ENCODE results near the gene LRRC8C.
"Not testable (repeated sequence)": the region's sequence is repeated elsewhere in the genome, so short reads cannot be mapped to it uniquely, and the experiment has no call there.

Gene LRRC8C

DNA sequence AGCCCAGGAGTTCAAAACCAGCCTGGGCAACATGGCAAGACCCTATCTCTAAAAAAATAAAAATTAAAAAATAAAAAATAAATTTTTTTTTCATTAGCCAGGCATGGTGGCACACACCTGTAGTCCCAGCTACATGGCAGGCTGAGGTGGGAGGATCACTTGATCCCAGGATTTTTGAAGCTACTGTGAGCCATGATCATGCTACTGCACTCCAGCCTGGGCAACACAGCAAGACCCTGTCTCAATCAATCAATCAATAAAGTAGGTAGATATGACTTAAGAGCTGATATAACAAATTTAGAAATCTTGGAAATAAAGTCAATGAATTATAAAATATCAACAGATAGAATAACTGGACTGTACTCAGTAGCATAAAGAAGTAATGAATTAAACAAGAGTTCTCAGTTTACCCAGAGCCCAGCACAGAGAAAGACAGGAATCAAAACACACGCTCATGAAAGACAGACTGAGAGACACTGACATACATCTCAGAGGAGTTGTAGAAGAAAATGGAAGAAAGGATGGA, 69.7 kb downstream of the LRRC8C start:
- Mint-ChIP-seq H3K27ac (peak overlapping the region; percentile 37), H3K4me3 (no peak overlapping the region), H3K9me3 (peaks cover 6% of the 10 kb centered on the region), H3K27me3 (ENCODE audit: low read depth) (no peaks in the 10 kb centered on the region), H3K4me1 (ENCODE audit: low read depth) (peaks cover 60% of the 10 kb centered on the region), H3K36me3 (ENCODE audit: low read depth) (peaks cover 59% of the 10 kb centered on the region)
- DNase-seq (ENCODE audit: low spot score), result no peak

DNA sequence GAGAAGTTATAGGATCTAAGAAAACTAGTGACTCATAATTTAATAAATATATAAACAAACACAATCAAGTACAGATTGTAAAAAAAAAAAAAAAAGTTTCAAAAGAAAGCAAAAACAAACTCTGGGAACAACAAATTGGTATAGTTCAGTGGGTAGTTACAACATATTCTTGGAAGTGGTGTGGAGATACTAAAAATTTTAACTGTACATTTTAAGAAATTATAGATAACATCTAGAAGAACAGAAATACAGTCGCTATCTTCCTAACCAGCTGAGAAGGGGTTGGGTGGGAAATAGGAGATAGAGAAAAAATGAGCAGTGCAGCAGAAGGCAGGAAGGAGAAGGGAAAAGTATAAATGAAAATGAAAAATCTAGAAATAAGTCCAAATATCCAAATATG, 70.5 kb downstream of the LRRC8C start:
- peaks cover 58% of the 10 kb centered on the region for H3K4me1 Mint-ChIP-seq (ENCODE audit: low read depth)
- no peak overlapping the region for H3K4me3 Mint-ChIP-seq
- no peaks in the 10 kb centered on the region for H3K27me3 Mint-ChIP-seq (ENCODE audit: low read depth)
- peak overlapping the region; percentile 24 for H3K27ac Mint-ChIP-seq
- DNase-seq (ENCODE audit: low spot score), result no peak
- peaks cover 63% of the 10 kb centered on the region for H3K36me3 Mint-ChIP-seq (ENCODE audit: low read depth)
- H3K9me3 Mint-ChIP-seq, result peaks cover 6% of the 10 kb centered on the region

DNA sequence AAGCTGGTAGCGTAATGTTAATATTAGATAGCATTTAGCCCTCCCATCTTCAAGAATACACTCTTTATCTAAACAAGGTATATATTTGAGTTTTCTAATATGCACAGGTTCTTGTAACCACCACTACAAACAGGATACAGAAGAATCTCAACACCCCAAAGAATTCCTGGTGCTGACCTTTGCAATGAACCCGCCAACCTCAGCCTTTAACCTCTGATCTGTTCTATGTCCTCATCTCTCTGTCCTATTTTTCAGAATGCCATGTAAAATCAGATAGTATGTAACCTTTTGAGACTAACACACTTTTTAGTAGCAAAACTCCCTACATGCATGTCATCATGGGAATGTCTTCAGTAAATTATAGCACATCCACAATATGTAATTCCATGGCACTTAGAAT, 71.1 kb downstream of the LRRC8C start:
- Mint-ChIP-seq H3K4me3 (no peak overlapping the region), H3K9me3 (peaks cover 6% of the 10 kb centered on the region), H3K36me3 (ENCODE audit: low read depth) (peaks cover 64% of the 10 kb centered on the region), H3K27me3 (ENCODE audit: low read depth) (no peaks in the 10 kb centered on the region), H3K27ac (no peak overlapping the region), H3K4me1 (ENCODE audit: low read depth) (peaks cover 57% of the 10 kb centered on the region)
- DNase-seq (ENCODE audit: low spot score), result no peak

DNA sequence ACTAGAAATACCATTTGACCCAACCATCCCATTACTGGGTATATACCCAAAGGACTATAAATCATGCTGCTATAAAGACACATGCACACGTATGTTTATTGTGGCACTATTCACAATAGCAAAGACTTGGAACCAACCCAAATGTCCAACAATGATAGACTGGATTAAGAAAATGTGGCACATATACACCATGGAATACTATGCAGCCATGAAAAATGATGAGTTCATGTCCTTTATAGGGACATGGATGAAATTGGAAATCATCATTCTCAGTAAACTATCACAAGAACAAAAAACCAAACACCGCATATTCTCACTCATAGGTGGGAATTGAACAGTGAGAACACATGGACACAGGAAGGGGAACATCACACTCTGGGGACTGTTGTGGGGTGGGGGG, 72.0 kb downstream of the LRRC8C start:
- not testable (repeated sequence) for H3K27me3 Mint-ChIP-seq (ENCODE audit: low read depth); H3K9me3 Mint-ChIP-seq; DNase-seq (ENCODE audit: low spot score); H3K4me3 Mint-ChIP-seq; H3K27ac Mint-ChIP-seq
- peaks cover 64% of the 10 kb centered on the region for H3K36me3 Mint-ChIP-seq (ENCODE audit: low read depth)
- peaks cover 48% of the 10 kb centered on the region for H3K4me1 Mint-ChIP-seq (ENCODE audit: low read depth)

DNA sequence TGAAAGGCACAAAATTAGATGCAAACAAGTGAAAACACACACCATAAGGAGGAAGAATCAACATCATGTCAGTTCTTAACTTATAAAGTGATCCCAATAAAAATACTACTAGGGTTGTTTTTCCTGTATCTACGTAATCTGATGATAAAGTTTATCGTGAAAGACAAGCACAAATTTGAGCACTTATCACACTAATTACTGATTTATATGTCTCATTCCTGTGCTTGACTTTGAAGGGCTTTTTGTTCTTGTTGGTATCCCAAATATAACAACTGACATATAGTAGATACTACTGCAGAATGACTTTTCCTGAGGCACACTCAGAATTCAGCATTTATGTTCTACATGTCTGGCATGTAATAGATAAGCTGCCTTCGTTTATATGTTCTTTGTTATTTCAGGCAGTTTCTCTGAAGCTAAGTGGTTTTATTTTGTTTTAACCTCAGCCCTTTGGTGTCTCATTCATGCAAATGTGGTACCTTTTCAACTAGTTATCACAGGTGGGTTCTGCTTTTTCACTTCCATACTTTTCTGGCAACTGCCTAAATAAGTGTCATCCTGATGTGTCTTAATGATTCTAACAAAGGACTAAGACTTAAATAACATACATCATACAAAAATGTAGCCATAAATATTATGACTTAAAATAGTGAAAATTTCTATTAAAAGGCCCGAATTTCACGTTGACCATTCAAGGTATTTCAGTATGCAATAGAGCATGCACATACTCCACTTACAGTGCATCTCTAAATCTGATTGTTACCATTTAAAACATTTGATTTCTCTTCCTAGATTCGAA, 73.2 kb downstream of the LRRC8C start:
- H3K36me3 Mint-ChIP-seq (ENCODE audit: low read depth), result peaks cover 63% of the 10 kb centered on the region
- DNase-seq (ENCODE audit: low spot score), result no peak
- no peaks in the 10 kb centered on the region for H3K27me3 Mint-ChIP-seq (ENCODE audit: low read depth)
- no peak overlapping the region for H3K4me3 Mint-ChIP-seq
- H3K4me1 Mint-ChIP-seq (ENCODE audit: low read depth), result peaks cover 47% of the 10 kb centered on the region
- peaks cover 6% of the 10 kb centered on the region for H3K9me3 Mint-ChIP-seq
- no peak overlapping the region for H3K27ac Mint-ChIP-seq

DNA sequence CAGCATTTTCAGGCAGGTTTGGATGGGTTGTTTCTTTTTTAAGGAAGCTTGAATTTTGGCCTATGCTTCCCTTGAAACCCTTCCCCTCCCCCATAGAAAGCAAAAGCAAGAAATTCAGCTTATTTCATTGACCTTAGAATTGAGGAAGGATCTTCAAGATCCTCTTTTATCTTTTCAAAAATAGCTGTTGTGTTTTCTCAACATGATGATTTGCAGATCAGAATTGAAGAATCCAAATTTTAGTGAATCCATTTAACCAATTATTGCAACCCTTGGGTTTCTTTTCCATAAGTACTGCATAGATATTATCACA, 73.7 kb downstream of the LRRC8C start:
- no peak overlapping the region for H3K27ac Mint-ChIP-seq
- peaks cover 61% of the 10 kb centered on the region for H3K36me3 Mint-ChIP-seq (ENCODE audit: low read depth)
- no peak overlapping the region for H3K4me3 Mint-ChIP-seq
- H3K9me3 Mint-ChIP-seq, result peaks cover 6% of the 10 kb centered on the region
- no peaks in the 10 kb centered on the region for H3K27me3 Mint-ChIP-seq (ENCODE audit: low read depth)
- no peak for DNase-seq (ENCODE audit: low spot score)
- peaks cover 47% of the 10 kb centered on the region for H3K4me1 Mint-ChIP-seq (ENCODE audit: low read depth)

DNA sequence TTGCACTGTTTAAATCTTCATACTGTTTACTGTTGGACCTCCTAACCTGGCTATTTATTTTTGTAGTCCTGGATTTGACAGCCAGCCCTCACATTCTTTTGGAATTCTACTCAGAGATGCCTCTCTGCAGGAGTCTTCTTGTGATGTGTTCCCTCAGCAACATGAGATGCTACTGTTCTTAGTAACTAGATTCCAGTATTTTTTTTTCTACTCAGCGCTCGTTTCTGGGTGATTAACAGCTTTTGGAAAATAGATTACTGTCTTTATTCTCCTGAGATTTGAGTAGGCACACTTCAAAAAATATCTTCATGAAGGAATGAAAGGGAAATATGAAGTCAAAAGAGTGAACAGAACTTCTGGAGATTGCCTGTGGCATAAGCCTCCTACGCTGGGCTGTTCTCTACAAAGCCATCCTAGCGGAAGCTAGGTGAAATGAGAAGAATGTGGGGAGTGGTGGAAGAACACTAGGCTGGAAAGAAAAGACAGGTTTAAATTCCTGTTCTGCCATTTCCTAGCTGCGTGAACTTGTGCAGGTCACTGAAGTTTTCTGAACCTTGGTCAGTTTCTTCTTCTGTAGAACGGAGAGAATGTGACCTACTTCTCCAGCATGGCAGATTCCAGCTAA, 75.9 kb downstream of the LRRC8C start:
- Mint-ChIP-seq H3K4me1 (ENCODE audit: low read depth) (peaks cover 34% of the 10 kb centered on the region), H3K4me3 (no peak overlapping the region), H3K36me3 (ENCODE audit: low read depth) (peaks cover 58% of the 10 kb centered on the region), H3K27me3 (ENCODE audit: low read depth) (no peaks in the 10 kb centered on the region), H3K27ac (peak overlapping the region; percentile 50), H3K9me3 (peaks cover 6% of the 10 kb centered on the region)
- DNase-seq (ENCODE audit: low spot score), result no peak

DNA sequence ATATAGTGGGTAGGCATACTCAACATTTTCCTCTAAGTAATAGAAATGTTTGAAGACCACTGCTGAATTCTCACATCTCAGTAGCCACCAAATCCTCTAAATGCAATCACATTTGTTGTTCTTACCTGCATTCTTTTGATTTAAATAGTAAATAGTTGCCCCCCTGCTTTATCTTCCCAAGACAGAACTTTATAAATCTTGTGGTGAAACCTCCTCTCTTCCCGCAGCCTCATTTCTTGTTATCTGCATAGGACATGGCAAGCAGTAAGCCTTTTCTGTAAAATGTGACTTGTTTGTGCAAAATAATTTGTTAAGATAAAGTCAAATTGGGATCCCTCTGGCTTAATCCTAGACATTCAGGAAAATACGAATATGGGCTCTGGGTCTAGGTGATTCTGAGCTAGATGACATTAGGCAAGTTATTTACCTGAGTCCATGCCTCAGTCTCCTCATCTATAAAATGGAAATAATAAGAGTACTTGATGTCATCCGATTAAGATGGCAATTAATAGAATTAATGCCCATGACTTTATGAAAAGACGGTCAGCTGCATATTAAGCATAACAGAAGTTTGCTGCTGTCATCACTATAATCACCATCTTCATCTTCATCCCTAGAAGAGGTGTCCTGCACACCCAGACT, 77.7 kb downstream of the LRRC8C start:
- Mint-ChIP-seq H3K27me3 (ENCODE audit: low read depth) (no peaks in the 10 kb centered on the region), H3K4me1 (ENCODE audit: low read depth) (peaks cover 41% of the 10 kb centered on the region), H3K27ac (no peak overlapping the region)

DNA sequence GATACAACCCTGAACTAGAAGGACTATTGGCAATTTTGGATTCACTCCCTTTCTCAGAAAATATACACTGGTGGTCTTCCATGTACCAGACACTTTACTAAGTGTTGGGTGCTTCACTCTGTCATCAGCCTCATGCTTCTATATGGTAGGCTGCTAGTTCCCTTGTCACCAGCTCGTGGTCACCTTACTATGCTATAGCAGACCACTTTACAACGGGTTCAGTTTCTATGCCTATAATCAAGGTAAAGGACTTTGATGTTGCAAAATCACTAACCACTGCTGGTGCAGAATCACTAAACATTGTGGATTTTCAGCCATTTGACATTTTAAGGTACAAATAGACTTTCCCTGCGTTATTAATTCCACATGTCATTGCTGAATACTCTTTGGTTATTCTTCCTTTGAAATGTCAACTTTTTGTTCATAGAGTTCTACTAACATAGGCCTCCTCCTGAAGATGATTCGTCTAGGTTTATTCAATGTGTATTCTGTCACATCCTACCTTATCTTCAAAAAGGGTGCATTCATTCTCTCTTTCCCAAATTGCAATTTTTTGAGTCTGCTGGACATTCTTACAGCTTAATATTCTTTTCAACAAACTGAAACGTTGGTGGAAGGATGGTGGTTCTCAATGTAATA, 78.3 kb downstream of the LRRC8C start:
- DNase-seq (ENCODE audit: low spot score), result no peak
- Mint-ChIP-seq H3K27me3 (ENCODE audit: low read depth) (no peaks in the 10 kb centered on the region), H3K9me3 (no peaks in the 10 kb centered on the region), H3K27ac (no peak overlapping the region), H3K4me1 (ENCODE audit: low read depth) (peaks cover 42% of the 10 kb centered on the region), H3K36me3 (ENCODE audit: low read depth) (peaks cover 66% of the 10 kb centered on the region), H3K4me3 (no peak overlapping the region)

More for the DNA sequence above, 77.7 kb downstream of the LRRC8C start:
- no peak overlapping the region for H3K4me3 Mint-ChIP-seq
- DNase-seq (ENCODE audit: low spot score), result no peak
- H3K36me3 Mint-ChIP-seq (ENCODE audit: low read depth), result peaks cover 65% of the 10 kb centered on the region
- no peaks in the 10 kb centered on the region for H3K9me3 Mint-ChIP-seq

DNA sequence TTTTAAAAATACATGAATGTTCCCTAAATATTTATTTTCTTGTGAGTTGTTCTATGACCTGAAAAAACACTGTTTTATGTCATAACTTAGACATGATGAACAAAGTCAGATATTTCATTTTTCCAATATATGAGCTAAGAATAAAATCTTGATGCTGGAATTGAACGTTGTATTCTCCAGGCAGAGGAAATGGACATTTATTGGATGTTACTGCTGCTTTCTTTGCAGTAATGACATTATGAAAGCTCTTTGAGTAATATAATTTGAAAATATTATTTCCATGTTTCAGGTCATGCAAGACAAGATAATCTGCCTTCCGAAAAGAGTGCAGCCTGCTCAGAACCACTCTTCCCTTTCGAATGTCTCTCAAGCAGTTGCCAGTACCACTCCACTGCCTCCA, 79.5 kb downstream of the LRRC8C start:
- DNase-seq (ENCODE audit: low spot score), result no peak
- no peak overlapping the region for H3K4me3 Mint-ChIP-seq
- H3K27me3 Mint-ChIP-seq (ENCODE audit: low read depth), result no peaks in the 10 kb centered on the region
- peak overlapping the region; percentile 17 for H3K27ac Mint-ChIP-seq
- H3K9me3 Mint-ChIP-seq, result no peaks in the 10 kb centered on the region
- H3K4me1 Mint-ChIP-seq (ENCODE audit: low read depth), result peaks cover 48% of the 10 kb centered on the region
- H3K36me3 Mint-ChIP-seq (ENCODE audit: low read depth), result peaks cover 70% of the 10 kb centered on the region

DNA sequence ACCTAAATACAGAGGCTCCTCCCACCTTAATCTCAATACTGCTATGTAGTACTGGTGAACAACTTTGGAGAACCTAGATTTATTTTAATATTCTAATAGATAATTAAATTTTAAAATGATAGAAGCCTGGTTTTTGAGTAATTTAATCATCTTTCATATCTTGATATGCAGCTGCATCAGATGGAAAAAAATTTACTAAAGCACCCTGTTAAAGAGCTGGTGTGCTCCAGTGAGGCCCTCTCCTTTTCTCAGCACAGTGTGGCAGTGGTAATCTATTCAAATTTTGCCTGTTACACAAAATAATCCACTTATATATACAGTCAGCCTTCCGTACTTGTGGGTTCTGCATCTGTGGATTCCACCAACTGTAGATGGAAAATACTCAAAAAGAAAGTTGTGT, 82.8 kb downstream of the LRRC8C start:
- Mint-ChIP-seq H3K27me3 (ENCODE audit: low read depth) (no peaks in the 10 kb centered on the region), H3K36me3 (ENCODE audit: low read depth) (peaks cover 59% of the 10 kb centered on the region), H3K4me3 (no peak overlapping the region)

DNA sequence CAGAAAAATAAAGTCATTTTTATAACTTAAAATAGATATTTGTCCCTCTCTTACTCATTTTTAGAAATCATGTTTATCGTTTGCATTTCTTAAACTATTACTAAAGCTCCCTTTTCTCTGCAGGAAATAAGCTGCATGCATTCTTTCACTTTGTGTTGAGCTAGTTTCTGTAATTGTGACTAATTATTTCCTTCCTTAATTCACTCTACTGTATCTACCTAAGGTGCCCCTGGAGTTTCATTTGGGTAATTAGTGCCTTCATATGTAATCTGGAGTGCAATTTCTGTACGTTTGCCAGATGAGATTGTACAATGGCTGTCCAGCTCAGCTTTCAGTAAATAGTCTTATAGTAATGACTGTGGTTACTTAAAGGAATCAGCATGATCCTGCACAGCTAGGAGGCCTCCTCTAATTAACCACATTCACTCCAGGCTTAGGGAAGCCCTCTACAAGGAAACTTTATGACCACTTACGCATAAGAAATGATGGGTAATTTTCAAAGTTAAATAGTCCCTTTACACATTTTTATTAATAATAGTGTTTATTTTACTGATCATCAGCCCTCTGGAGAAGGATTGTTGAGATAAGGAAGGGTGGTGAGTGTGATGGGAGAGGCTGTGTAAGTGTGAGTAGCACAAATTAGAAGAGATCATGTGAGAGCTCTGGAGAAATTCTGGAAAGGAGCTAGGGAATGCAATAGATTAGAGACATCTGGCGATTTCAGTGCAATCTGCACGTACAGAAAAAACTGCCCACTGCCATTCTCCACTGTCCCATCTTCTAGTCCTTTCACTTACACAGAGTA, 86.8 kb downstream of the LRRC8C start:
- Mint-ChIP-seq H3K27ac (peak overlapping the region; percentile 97), H3K4me3 (peak overlapping the region; percentile 78), H3K9me3 (peaks cover 4% of the 10 kb centered on the region), H3K36me3 (ENCODE audit: low read depth) (peaks cover 54% of the 10 kb centered on the region), H3K4me1 (ENCODE audit: low read depth) (peaks cover 82% of the 10 kb centered on the region), H3K27me3 (ENCODE audit: low read depth) (no peaks in the 10 kb centered on the region)
- DNase-seq (ENCODE audit: low spot score), result no peak

More for the DNA sequence above, 82.8 kb downstream of the LRRC8C start:
- Mint-ChIP-seq H3K27ac (no peak overlapping the region), H3K4me1 (ENCODE audit: low read depth) (peaks cover 62% of the 10 kb centered on the region), H3K9me3 (no peaks in the 10 kb centered on the region)
- DNase-seq (ENCODE audit: low spot score), result no peak

DNA sequence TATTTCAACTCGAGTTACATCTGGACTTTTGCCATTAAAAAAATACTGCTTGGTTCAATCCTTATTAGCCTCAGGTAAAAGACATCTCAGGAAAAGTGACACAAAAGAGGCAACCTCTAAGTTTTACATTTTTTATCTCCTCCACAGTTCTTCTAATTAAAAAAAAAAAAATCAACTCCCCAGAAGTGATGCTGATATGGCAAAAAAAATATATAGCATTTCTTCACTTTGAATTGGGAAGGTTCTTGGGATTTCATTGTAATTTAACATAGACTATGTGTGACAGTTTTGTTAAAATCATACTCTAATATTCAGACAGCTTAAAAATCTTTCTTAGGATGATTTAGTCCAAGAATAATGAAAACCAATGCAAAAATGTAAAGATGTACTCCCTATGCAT, 87.9 kb downstream of the LRRC8C start:
- Mint-ChIP-seq H3K27me3 (ENCODE audit: low read depth) (no peaks in the 10 kb centered on the region), H3K9me3 (peaks cover 4% of the 10 kb centered on the region), H3K36me3 (ENCODE audit: low read depth) (peaks cover 53% of the 10 kb centered on the region), H3K4me1 (ENCODE audit: low read depth) (peaks cover 87% of the 10 kb centered on the region), H3K27ac (peak overlapping the region; percentile 97), H3K4me3 (peak overlapping the region; percentile 49)
- DNase-seq (ENCODE audit: low spot score), result no peak

Measured in T-helper 2 cell treated with Interferon-gamma antibody and Interleukin-4, amounts not matched to agents 5 μg/mL and 100 μg/mL, for 36 hours (primary cell).